Effector CD8-positive, alpha-beta T cell (primary cell): Measurements from ENCODE around the gene SORCS1.
"Not testable (repeated sequence)": the region's sequence is repeated elsewhere in the genome, so short reads cannot be mapped to it uniquely, and the experiment has no call there.

Experiments
- DNase-seq: peaks from one replicate; lab custom pipeline; 2025; lab: John Stamatoyannopoulos, UW

The SORCS1 gene

GRCh38 chr10:107051769-107052168 lies 112.7 kb downstream of the SORCS1 start:
- no peak for DNase-seq

- no peak for DNase-seq
These were observed 121.0 kb downstream of the SORCS1 start for GRCh38 chr10:107043461-107043860.

GRCh38 chr10:107037192-107038122 lies 127.0 kb downstream of the SORCS1 start:
- no peak for DNase-seq

- no peak for DNase-seq
These were observed 130.6 kb downstream of the SORCS1 start for GRCh38 chr10:107033799-107034422.

GRCh38 chr10:107032700-107033401 lies 131.7 kb downstream of the SORCS1 start:
- DNase-seq, result no peak

GRCh38 chr10:107031931-107032699 lies 132.4 kb downstream of the SORCS1 start:
- DNase-seq, result no peak

GRCh38 chr10:107028236-107028635 lies 136.3 kb downstream of the SORCS1 start:
- DNase-seq, result no peak

GRCh38 chr10:107025676-107026075 lies 138.8 kb downstream of the SORCS1 start:
- no peak for DNase-seq

GRCh38 chr10:107024033-107024432 lies 140.5 kb downstream of the SORCS1 start:
- DNase-seq, result not testable (repeated sequence)

- DNase-seq, result no peak
These were observed 141.7 kb downstream of the SORCS1 start for GRCh38 chr10:107022600-107023354.

- no peak for DNase-seq
These were observed 145.4 kb downstream of the SORCS1 start for GRCh38 chr10:107019154-107019553.

- DNase-seq, result no peak
These were observed 151.1 kb downstream of the SORCS1 start for GRCh38 chr10:107013258-107014006.

GRCh38 chr10:107011992-107012391 lies 152.5 kb downstream of the SORCS1 start:
- no peak for DNase-seq

- no peak for DNase-seq
These were observed 153.4 kb downstream of the SORCS1 start for GRCh38 chr10:107011105-107011504.

GRCh38 chr10:107010531-107010930 lies 154.0 kb downstream of the SORCS1 start:
- DNase-seq, result no peak

- DNase-seq, result no peak
These were observed 160.1 kb downstream of the SORCS1 start for GRCh38 chr10:107004362-107004761.

GRCh38 chr10:107002068-107002467 lies 162.4 kb downstream of the SORCS1 start:
- no peak for DNase-seq

- DNase-seq, result no peak
These were observed 165.3 kb downstream of the SORCS1 start for GRCh38 chr10:106999118-106999707.

- no peak for DNase-seq
These were observed 166.8 kb downstream of the SORCS1 start for GRCh38 chr10:106997721-106998120.

GRCh38 chr10:106996510-106996909 lies 168.0 kb downstream of the SORCS1 start:
- no peak for DNase-seq
